Kidney capillary endothelial cell (primary cell): Measurements from ENCODE around the gene ASIC5.
"Not testable (repeated sequence)": the region's sequence is repeated elsewhere in the genome, so short reads cannot be mapped to it uniquely, and the experiment has no call there.

Experiments used
- DNase-seq: peaks from one replicate; pipeline ENCODE4 v3.0.0-alpha.2; 2018; ENCODE audit warnings: low spot score

The ASIC5 gene

GRCh38 chr4:155866177-155866576 is at the start of gene ASIC5:
TSS of gene ASIC5 (minus strand) at chr4:155866277. CDS start at chr4:155866226, 51 bp downstream.
- no peak for DNase-seq

GRCh38 chr4:155914782-155915181 is 48.7 kb upstream of the ASIC5 start:
- DNase-seq, result no peak

- no peak for DNase-seq
These were observed 45.8 kb upstream of the ASIC5 start for GRCh38 chr4:155911905-155912304.

GRCh38 chr4:155909615-155910226 is 43.6 kb upstream of the ASIC5 start:
- no peak for DNase-seq

- DNase-seq, result no peak
These were observed 42.4 kb upstream of the ASIC5 start for GRCh38 chr4:155908187-155909139.

GRCh38 chr4:155907556-155907955 is 41.5 kb upstream of the ASIC5 start:
- DNase-seq, result no peak

- DNase-seq, result no peak
These were observed 40.6 kb upstream of the ASIC5 start for GRCh38 chr4:155906554-155907247.

GRCh38 chr4:155904331-155904730 is 38.3 kb upstream of the ASIC5 start:
- DNase-seq, result no peak

GRCh38 chr4:155903453-155903852 is 37.4 kb upstream of the ASIC5 start, which contains the start of gene TDO2:
TSS of gene TDO2 (plus strand) at chr4:155903696. CDS start at chr4:155903759, 63 bp downstream.
- DNase-seq, result no peak

- no peak for DNase-seq
These were observed 34.9 kb upstream of the ASIC5 start for GRCh38 chr4:155901013-155901412.

- DNase-seq, result no peak
These were observed 34.3 kb upstream of the ASIC5 start for GRCh38 chr4:155900381-155900780.

- DNase-seq, result no peak
These were observed 33.8 kb upstream of the ASIC5 start for GRCh38 chr4:155899891-155900290.

GRCh38 chr4:155898371-155898770 is 32.3 kb upstream of the ASIC5 start:
- not testable (repeated sequence) for DNase-seq

- no peak for DNase-seq
These were observed 25.0 kb upstream of the ASIC5 start for GRCh38 chr4:155891058-155891457.

- DNase-seq, result no peak
These were observed 23.9 kb upstream of the ASIC5 start for GRCh38 chr4:155889946-155890345.

- no peak for DNase-seq
These were observed 23.1 kb upstream of the ASIC5 start for GRCh38 chr4:155889031-155889793.

GRCh38 chr4:155887847-155888570 is 21.9 kb upstream of the ASIC5 start:
- DNase-seq, result no peak

GRCh38 chr4:155887045-155887444 is 21.0 kb upstream of the ASIC5 start:
- no peak for DNase-seq

GRCh38 chr4:155885666-155886065 is 19.6 kb upstream of the ASIC5 start:
- DNase-seq, result no peak

- no peak for DNase-seq
These were observed 17.8 kb upstream of the ASIC5 start for GRCh38 chr4:155883895-155884294.

GRCh38 chr4:155881555-155881954 is 15.5 kb upstream of the ASIC5 start:
- DNase-seq, result no peak
